Measurements from ENCODE around the gene ACVR2B.

ACVR2B gene

GRCh38 chr3:38532529-38532928 lies 78.8 kb downstream of the ACVR2B start:
- DNase-seq (ENCODE audit: low read depth, low spot score) = no peak

GRCh38 chr3:38533285-38533976 lies 79.7 kb downstream of the ACVR2B start:
- DNase-seq (ENCODE audit: low read depth, low spot score) = no peak

- DNase-seq (ENCODE audit: low read depth, low spot score) = no peak
Observed at GRCh38 chr3:38534180-38534579, 80.5 kb downstream of the ACVR2B start.

- no peak for DNase-seq (ENCODE audit: low read depth, low spot score)
Observed at GRCh38 chr3:38534604-38535003, 80.9 kb downstream of the ACVR2B start.

GRCh38 chr3:38536671-38537070 lies 83.0 kb downstream of the ACVR2B start:
- DNase-seq (ENCODE audit: low read depth, low spot score) = no peak

- no peak for DNase-seq (ENCODE audit: low read depth, low spot score)
Observed at GRCh38 chr3:38538773-38539353, 85.2 kb downstream of the ACVR2B start.

GRCh38 chr3:38541806-38542205 lies 88.1 kb downstream of the ACVR2B start:
- no peak for DNase-seq (ENCODE audit: low read depth, low spot score)
